ENCODE measurements around the gene PTCH2.
"Not testable (repeated sequence)": the region's sequence is repeated elsewhere in the genome, so short reads cannot be mapped to it uniquely, and the experiment has no call there.

PTCH2 gene

DNA sequence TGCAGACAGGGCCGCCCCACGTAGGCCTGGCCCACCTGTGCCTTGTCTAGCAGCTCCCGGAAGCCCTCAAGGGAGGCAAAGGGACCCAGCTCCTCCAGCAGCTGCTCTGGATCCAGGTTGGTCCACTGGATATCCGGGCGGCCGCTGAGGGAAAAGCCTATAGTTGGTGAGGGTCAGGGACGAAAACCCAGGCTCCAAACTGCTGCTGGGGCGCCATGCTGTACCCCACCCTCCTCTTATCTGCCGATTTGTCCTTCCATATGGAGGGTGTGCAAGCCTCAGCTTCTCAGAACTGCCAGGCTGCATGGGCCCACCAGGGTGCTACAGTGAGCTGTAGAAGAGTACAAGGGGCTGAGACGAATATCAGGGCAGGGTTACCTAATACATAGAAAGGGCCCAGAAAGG is 12.2 kb downstream of the PTCH2 start:
- DNase-seq (no peak), ATAC-seq (no peak)
- Mint-ChIP-seq H3K4me3 (no peak overlapping the region), H3K27me3 (no peaks in the 10 kb centered on the region), H3K9me3 (no peaks in the 10 kb centered on the region), H3K4me1 (peaks cover 4% of the 10 kb centered on the region), H3K27ac (no peak overlapping the region), H3K36me3 (ENCODE audit: low read depth) (no peaks in the 10 kb centered on the region)

DNA sequence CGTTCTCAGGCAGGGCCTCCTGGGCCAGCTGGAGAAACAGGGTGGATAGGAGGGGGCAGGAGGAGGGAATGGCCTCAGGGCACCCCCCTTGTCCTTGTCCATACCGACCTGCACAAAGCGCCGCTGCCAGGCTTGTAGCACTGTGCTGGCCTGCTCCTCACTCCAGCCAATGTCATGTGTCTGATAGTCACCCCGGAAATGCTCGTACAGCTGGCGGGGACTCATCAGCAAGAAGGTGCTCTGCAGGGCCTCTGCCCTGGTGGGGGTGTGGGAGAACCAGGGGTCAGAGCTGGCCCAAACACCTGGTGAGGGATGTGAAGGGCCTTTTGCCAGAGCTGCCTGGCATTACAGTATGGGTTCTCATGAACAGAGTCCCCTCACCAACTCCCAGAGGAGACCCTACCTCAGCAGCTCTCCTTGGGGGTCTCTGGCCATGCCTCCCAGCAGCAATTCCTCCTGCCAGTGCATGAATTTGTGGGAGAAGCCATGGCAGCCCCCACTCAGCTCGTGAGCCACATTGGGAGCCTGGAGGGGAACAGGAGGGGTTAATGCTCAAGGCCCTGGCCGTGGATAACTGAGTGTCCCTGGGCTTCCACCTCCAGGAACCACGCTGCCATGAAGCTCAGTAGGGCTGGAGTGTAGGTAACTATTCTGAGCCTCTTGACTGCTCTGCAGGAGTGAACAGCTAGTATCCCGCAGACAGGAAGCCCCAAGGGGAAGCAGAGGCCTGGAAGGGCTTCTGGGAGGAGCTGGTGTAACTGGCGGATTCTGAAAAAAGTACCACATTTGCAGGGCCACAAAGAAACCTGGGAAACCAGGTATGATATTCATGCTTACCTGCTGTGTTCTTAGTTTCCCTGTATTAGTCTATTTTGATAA is 13.3 kb downstream of the PTCH2 start:
- Mint-ChIP-seq H3K36me3 (ENCODE audit: low read depth) (no peaks in the 10 kb centered on the region), H3K27me3 (no peaks in the 10 kb centered on the region), H3K4me3 (no peak overlapping the region), H3K27ac (no peak overlapping the region), H3K9me3 (no peaks in the 10 kb centered on the region), H3K4me1 (no peaks in the 10 kb centered on the region)
- DNase-seq (no peak), ATAC-seq (no peak)

DNA sequence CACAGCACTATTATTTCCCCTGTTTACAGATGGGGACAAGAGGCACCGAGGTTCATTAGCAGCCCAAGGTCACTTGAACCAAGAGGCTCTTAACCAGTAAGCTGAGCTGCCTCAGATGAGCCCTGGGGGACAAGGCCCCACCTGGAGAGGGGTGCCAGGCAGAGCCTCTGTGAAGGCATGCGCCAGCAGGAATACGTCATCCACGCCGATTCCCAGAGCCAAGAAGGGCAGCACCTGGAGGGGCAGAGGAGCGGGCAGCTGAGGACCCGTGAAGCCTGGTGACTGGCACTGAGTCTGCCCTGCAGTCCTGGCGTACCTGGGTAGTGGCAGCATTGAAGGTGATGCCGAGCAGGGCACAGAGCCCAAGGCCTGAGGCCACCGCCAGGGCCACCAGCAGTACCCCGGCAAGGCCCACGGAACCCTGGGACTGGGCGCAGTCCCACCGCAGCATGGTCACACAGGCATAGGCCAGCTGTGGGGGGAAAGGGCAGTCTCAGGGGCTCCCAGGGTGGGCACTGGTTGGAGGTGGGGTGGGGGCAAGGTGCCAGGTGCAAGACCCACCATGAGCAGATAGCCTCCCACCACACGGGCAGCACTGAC is 14.1 kb downstream of the PTCH2 start:
- H3K4me3 Mint-ChIP-seq: no peak overlapping the region
- H3K4me1 Mint-ChIP-seq: no peaks in the 10 kb centered on the region
- DNase-seq (no peak), ATAC-seq (no peak)
- no peak overlapping the region for H3K27ac Mint-ChIP-seq
- no peaks in the 10 kb centered on the region for H3K27me3 Mint-ChIP-seq
- H3K9me3 Mint-ChIP-seq: no peaks in the 10 kb centered on the region
- H3K36me3 Mint-ChIP-seq (ENCODE audit: low read depth): no peaks in the 10 kb centered on the region

DNA sequence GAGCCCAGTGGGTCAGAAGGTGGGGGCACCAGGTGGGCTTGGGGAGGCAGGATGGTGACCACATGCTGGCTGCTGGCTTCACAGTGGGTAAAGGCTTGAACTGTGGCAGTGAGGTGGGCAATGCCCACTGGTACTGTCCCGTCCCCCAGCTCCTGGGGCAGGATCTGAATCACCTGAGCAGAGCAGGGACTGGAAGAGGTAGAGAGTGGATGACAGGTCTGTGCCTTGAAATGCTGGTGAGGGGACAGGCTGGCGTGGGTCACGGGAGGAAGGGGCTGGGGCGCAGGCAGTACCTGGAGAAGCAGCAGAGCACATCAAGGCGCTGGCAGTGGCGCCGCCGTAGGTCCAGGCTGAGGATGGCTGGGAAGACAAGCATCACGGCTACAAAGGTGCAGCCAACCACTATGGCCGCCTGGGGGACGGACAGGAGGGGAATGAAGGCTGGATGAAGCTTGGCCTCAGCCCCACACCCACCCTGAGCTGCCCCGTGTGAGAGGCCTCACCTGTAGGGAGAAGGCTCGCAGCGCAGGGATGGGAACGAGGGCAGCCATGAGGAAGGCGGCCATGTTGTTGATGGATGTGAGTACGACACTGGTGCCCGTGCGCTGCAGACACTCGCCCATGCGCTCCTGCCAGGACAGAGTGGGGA is 14.9 kb downstream of the PTCH2 start:
- Mint-ChIP-seq H3K27ac (no peak overlapping the region), H3K4me3 (no peak overlapping the region), H3K4me1 (no peaks in the 10 kb centered on the region), H3K9me3 (no peaks in the 10 kb centered on the region), H3K36me3 (ENCODE audit: low read depth) (no peaks in the 10 kb centered on the region), H3K27me3 (no peaks in the 10 kb centered on the region)
- no peak for ATAC-seq
- no peak for DNase-seq

DNA sequence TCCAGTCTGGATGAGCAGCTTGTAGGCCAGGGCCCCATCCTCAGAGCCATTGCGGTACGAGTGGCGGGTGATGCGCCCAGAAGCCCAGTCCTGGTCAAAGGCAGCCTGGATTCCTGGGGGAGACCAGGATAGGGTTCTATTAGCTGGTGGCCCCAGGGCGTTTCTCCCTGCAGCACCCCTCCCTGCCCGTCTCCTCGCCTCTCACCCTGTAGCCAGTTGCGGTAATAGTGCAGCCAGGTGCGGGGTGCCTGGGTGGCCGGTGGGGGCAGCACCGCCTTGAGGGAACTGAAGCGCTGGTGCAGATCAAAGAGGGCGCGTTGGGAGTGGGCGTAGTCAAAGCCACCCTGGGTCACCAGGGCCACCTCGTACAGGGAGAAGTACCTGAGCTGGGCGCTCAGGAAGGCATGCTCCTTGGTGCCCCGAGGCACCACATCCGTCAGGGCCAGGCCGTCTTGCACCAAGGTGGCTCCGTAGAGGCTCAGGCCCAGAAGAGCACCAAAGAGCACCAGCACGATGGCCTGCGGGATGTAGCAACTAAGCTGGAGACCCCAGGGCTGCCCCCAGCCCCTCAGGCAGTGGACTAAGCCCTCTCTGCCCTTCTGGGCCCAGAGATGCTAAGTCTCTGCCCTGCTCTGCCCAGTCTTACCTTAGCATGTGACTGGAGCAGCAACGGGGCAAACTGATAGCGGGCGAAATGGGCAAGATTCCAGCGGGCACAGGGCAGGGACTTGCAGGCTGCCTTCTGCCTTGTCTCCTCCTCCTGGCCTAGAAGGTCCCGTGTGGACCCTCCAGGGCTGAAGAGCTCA is 15.7 kb downstream of the PTCH2 start:
- ATAC-seq: no peak

DNA sequence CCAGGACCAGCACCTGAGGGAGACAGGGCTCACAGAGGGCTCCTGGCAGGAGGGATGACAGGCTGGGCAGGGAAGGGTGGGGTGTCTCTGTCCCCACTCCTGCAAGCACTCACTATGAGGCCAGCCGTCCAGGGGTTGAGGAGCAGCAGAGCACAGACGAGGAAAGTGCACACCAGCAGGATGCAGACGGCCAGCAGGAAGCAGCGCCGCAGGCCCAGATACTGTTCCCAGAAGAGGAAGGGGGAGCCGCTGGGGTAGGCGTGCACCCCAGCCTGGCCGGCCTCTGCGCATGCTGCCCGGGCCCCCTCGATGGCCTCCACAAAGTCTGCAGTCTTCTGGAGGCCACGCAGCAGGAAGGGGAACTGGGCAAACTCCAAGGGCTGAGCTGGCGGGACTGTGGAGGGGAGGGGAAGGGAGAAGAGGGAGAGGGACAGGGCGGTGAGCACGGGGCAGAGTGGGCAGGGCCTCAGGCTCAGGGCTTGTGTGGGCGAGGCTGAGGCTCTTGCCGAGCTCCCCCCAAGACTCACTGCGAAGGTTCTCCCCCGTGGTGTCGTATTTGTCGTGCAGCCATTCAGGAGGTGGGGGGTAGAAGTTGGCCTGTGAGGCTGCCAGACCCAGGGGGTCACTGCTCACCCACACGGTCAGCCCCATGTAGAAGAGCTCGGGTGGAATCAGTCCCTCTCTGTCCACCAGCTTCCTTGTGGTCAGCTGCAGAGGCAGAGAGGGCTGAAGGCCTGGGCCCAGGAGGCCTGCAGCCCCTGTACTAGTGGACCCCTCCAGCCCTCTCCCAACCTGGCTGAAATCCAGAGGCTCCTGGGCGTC is 16.5 kb downstream of the PTCH2 start:
- Mint-ChIP-seq H3K9me3 (no peaks in the 10 kb centered on the region), H3K27ac (no peak overlapping the region), H3K4me3 (no peak overlapping the region), H3K36me3 (ENCODE audit: low read depth) (no peaks in the 10 kb centered on the region), H3K4me1 (no peaks in the 10 kb centered on the region), H3K27me3 (no peaks in the 10 kb centered on the region)
- no peak for ATAC-seq
- no peak for DNase-seq

More for the DNA sequence above, 15.7 kb downstream of the PTCH2 start:
- Mint-ChIP-seq H3K27me3 (no peaks in the 10 kb centered on the region), H3K9me3 (no peaks in the 10 kb centered on the region), H3K27ac (no peak overlapping the region), H3K36me3 (ENCODE audit: low read depth) (no peaks in the 10 kb centered on the region), H3K4me1 (no peaks in the 10 kb centered on the region), H3K4me3 (no peak overlapping the region)
- DNase-seq: no peak

DNA sequence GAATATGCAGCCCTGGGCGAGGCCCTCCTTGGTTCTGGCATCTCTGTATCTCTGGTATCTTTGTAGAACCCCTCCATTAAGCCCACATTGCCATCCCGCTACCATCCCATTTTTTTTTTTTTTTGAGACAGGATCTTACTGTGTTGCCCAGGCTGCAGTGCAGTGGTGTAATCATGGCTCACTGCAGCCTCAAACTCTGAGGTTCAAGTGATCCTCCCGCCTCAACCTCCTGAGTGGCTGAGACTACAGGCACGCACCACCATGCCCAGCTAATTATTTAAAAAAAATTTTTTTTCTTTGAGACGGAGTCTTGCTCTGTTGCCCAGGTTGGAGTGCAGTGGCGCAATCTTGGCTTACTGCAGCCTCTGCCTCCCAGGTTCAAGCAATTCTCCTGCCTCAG is 18.7 kb downstream of the PTCH2 start:
- not testable (repeated sequence) for H3K27ac Mint-ChIP-seq; H3K9me3 Mint-ChIP-seq; H3K27me3 Mint-ChIP-seq; H3K4me3 Mint-ChIP-seq; ATAC-seq; H3K36me3 Mint-ChIP-seq (ENCODE audit: low read depth); DNase-seq
- H3K4me1 Mint-ChIP-seq: peaks cover 15% of the 10 kb centered on the region

DNA sequence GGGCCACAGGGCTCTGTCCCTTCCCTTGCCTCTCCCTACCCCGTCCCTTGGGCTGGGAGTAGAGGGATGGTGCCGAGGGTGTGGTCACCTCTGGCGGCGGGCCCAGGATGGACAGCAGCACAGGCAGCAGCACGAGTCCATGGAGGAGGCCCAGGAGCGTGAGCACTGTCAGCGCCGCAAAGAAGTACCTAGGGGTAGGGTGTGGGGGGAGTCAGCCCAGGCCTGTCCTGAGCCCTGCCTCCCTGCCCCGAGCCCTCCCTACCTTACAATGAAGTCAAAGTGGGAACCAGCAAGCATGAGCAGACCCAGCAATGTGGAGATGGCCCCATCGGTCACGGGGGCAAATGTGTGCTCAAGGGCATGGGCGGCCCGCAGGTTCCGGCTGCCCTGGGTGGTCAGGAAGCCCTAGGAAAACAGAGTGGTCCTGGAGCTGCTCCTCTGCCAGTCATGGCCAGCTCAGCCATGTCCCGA is 20.0 kb downstream of the PTCH2 start:
- Mint-ChIP-seq H3K4me3 (no peak overlapping the region), H3K9me3 (no peaks in the 10 kb centered on the region), H3K4me1 (peaks cover 27% of the 10 kb centered on the region), H3K27ac (no peak overlapping the region), H3K27me3 (no peaks in the 10 kb centered on the region), H3K36me3 (ENCODE audit: low read depth) (no peaks in the 10 kb centered on the region)
- ATAC-seq (no peak), DNase-seq (no peak)

DNA sequence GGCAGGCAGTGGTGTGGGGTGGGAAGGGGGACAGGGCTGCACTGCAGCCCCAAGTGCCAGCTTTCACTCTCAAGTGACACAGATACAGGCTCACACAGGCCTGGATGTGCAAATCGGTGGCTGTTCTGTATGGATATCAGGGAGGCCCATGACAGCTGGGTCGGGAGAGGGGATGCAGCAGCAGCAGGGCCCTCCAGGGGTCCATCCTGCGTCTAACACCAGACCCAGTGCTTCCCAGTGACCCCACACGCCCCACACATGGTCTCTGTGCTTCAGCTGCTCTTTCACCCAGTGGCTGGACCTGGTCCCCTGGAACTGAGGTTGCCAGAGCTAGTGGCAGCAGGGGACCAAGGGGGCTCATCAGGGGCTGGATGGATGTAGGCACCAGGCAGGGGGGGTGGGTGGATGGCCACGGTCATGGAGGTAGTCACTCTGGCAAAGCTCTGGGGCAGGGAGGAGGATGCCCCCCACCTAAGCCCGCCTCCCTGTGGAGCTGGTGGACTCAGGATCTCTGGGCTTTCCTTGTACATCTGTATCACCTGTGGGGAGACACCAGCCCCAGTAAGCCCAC is 20.8 kb downstream of the PTCH2 start:
- Mint-ChIP-seq H3K36me3 (ENCODE audit: low read depth) (peaks cover 2% of the 10 kb centered on the region), H3K4me1 (peaks cover 34% of the 10 kb centered on the region), H3K4me3 (no peak overlapping the region), H3K27me3 (no peaks in the 10 kb centered on the region), H3K9me3 (no peaks in the 10 kb centered on the region), H3K27ac (no peak overlapping the region)
- DNase-seq (no peak), ATAC-seq (no peak)

DNA sequence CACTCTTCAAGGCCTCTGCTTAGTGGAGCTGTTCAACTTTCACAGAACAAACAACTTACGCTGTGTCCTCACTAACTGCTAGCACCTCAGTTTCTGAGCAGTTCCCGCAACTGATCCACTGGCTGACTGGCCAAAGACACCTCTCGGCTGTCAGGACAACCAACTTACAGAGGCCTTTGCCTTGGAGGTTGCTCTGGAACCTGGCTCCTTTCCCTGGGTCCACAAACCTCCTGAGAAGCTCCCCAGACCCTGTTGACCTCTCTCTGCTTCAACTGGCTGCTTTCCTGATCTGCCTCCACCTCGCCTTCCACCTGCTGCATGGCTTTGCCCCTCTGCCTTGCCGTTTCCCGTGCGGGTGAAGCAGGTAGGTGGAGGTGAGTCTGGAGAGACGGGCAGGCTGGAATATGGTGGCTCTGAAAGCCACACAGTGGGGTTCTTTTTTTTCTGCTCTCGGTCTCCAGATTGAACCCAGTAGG is 21.8 kb downstream of the PTCH2 start:
- Mint-ChIP-seq H3K4me1 (peaks cover 35% of the 10 kb centered on the region), H3K27me3 (no peaks in the 10 kb centered on the region), H3K27ac (peak overlapping the region; percentile 100), H3K9me3 (no peaks in the 10 kb centered on the region), H3K4me3 (peak overlapping the region; percentile 86), H3K36me3 (ENCODE audit: low read depth) (peaks cover 5% of the 10 kb centered on the region)
- DNase-seq: no peak
- no peak for ATAC-seq

DNA sequence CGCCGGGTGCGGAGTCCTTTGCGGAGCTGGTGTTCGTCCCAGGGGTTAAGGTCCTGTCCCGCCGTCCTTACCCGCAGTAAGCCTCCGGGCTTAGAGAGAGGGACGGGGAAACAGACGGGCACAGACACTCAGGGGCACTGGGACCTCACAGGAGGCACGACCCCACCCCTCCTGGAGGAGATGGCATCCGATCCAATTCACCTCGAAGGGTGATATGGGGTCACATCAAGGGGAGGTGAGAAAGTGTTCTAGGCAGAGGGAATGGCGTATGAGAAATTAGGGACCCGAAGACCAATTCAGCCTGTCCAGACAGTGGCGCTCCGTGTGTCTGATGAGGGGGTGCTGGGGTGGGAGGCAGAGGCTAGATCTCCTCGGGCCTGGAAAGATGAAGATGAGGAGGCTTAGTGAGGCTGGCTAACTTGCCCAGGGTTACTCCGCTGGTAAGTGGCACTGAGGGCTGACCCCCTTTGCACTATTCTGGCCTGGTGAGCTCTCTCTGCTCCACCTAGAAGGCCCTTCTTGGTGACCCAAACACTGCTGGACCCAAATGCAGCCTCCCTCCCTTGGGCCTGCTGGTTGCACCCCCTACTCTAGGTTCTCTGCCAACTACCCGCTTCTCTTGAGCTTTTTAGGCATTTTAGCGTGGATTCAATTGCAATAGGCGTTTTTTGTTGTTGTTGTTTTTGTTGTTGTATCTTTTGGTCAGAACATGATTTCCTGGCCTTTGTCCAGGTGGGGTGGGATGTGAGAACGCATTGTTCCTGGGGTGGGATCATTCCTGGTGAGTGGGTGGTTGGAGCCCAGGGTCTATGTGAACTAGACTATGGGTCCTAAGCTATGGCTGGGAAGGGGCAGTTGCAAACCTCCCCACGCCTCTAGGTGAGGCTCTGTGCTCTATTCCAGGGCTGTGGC is 22.5 kb downstream of the PTCH2 start:
- H3K9me3 Mint-ChIP-seq: no peaks in the 10 kb centered on the region
- peaks cover 36% of the 10 kb centered on the region for H3K4me1 Mint-ChIP-seq
- peak overlapping the region; percentile 86 for H3K4me3 Mint-ChIP-seq
- peak overlapping the region; percentile 100 for H3K27ac Mint-ChIP-seq
- DNase-seq (no peak), ATAC-seq (no peak)
- peaks cover 8% of the 10 kb centered on the region for H3K36me3 Mint-ChIP-seq (ENCODE audit: low read depth)
- H3K27me3 Mint-ChIP-seq: no peaks in the 10 kb centered on the region

DNA sequence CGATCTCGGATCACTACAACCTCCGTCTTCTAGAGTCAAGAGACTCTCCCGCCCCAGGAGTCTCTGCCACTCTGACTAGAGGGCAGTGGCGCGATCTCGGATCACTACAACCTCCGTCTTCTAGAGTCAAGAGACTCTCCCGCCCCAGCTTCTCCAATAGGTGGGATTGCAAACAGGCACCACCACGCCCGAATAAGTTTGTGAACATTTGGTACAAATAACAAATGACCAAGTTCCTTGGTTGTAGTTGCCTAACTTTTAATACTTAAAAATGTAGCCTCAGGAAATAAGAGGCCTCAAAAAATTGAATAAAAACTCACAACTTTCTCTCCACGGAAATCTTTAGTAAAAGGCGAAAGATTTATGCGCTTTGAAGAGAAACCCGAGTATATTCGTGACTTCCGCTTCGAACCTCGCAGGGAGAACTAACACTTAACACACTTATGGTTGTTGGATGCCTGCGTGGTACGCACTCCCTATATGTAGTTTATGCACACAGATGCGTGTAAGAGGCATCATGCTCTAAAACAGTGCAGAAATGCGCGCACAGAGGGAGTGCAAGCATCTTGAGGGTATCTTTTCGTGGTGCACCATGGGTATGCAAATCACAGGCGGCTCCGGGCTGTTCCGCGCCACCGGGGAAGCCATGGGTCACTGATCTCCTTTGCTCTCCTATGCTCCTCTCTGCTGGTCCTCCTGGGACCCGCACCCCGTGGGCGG is 23.3 kb downstream of the PTCH2 start:
- peaks cover 44% of the 10 kb centered on the region for H3K4me1 Mint-ChIP-seq
- H3K36me3 Mint-ChIP-seq (ENCODE audit: low read depth): peaks cover 16% of the 10 kb centered on the region
- H3K9me3 Mint-ChIP-seq: no peaks in the 10 kb centered on the region
- DNase-seq (peak; percentile 82), ATAC-seq (peak; percentile 97)
- H3K27me3 Mint-ChIP-seq: no peaks in the 10 kb centered on the region
- peak overlapping the region; percentile 100 for H3K27ac Mint-ChIP-seq
- peak overlapping the region; percentile 86 for H3K4me3 Mint-ChIP-seq

All from activated naive CD8-positive, alpha-beta T cell treated with anti-CD3 and anti-CD28 coated beads, Interleukin-2, amount 50 U/mL, for 24 hours (primary cell).